NT2/D1 (cell line): Measurements from ENCODE around the gene VANGL1.

Experiments used
- SUZ12 ChIP-seq: IDR thresholded peaks from 2 replicates; pipeline ENCODE4 v1.6.1; 2011; ENCODE audit not compliant: insufficient read length, insufficient read depth; ENCODE audit errors: extremely low read depth
- YY1 ChIP-seq: IDR thresholded peaks from 2 replicates; pipeline ENCODE4 v1.6.1; 2011; ENCODE audit not compliant: insufficient read length, insufficient read depth
- ZNF274 ChIP-seq: IDR thresholded peaks from 2 replicates; pipeline ENCODE4 v1.6.1; 2011; ENCODE audit warnings: mild to moderate bottlenecking, low read depth, low read length

DNA sequence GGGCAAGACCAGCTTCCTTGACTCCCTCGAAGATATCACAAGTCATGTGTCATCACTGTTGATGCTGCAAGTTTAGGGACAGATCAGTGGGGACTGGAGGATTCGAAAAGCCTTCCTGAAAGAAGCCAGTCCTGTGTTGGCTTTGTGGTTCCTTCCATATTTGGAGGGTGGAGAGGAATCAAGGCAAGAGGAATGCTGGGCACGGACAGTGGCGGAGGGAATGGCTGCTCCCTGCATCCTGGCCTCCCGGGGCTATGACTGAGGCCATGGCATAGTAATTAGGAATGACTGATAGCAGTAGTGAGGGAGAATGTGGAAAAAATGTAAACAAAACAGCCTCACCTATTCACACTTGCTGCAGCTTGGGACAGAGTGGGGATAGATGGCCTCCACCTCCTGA lies 36.4 kb downstream of the VANGL1 start:
- TF ChIP-seq YY1 (no peak), ZNF274 (no peak), SUZ12 (no peak)
